ENCODE data around the gene PPP1CA.
A peak's percentile ranks its signal among the peaks of the same experiment; 100 is the strongest.

The PPP1CA gene

GRCh38 chr11:67366961-67367760, 34.5 kb downstream of the PPP1CA start:
- Histone ChIP-seq H3K4me3 (no peak overlapping the region), H3K9ac (ENCODE audit: insufficient read length) (no peak overlapping the region), H3K36me3 (ENCODE audit: insufficient read depth, low read length) (no peaks in the 10 kb centered on the region), H3K9me3 (ENCODE audit: low read depth, low read length) (no peaks in the 10 kb centered on the region), H3K27ac (no peak overlapping the region)
- no peak for DNase-seq (ENCODE audit: low read depth, low spot score)
- TF ChIP-seq POLR2AphosphoS5 (IDR thresholded peaks at IDR 0.05; ENCODE audit: borderline replicate concordance, low read depth, low read length) (no peak), FOXP2 (optimal IDR thresholded peaks at IDR 0.05; ENCODE audit: control extremely low read depth, extremely low read length, insufficient read depth) (no peak), EZH2 (IDR thresholded peaks at IDR 0.05) (no peak)

GRCh38 chr11:67366546-67366945, 35.1 kb downstream of the PPP1CA start:
- DNase-seq (ENCODE audit: low read depth, low spot score): no peak
- Histone ChIP-seq H3K9me3 (ENCODE audit: low read depth, low read length) (no peaks in the 10 kb centered on the region), H3K36me3 (ENCODE audit: insufficient read depth, low read length) (no peaks in the 10 kb centered on the region), H3K9ac (ENCODE audit: insufficient read length) (no peak overlapping the region), H3K4me3 (no peak overlapping the region), H3K27ac (no peak overlapping the region)
- no peak for TF ChIP-seq EZH2 (IDR thresholded peaks at IDR 0.05)
- no peak for TF ChIP-seq POLR2AphosphoS5 (IDR thresholded peaks at IDR 0.05; ENCODE audit: borderline replicate concordance, low read depth, low read length)
- TF ChIP-seq FOXP2 (optimal IDR thresholded peaks at IDR 0.05; ENCODE audit: control extremely low read depth, extremely low read length, insufficient read depth): no peak

DNA sequence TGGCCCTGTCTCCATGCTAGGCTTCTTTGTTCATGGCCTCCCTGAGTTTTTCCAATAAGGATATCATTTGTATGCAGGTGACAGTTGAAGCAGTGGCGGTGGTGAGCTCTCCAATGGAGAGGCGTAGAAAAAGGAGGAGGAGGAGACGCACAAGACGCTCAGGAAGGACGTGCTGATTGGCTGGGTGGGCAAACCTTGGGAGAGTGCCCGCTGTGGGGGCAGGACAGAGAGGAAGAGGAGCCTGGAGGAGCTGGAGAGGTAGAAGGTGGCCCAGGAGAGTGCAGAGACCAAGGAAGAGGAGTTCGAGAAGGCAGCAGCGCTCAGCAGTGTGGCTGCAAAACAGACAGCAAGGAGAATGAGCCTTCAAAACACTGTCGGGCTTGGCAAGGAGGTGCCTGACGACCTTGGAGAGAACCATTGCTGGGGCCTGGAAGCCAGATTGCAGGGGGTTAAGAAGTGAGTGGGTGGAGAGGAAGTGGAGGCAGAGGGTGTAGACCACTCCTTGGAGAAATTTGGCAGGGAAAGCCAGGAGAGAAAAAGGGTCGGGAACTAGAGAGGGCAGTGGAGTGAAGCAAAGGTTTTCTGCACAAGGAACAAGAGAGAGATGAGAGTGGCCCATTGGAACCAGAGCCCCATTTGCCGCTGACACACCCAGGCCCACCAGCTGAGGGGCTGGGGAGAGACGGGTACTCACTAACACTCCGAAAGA, 35.8 kb downstream of the PPP1CA start:
- H3K27ac ChIP-seq: no peak overlapping the region
- no peak for DNase-seq (ENCODE audit: low read depth, low spot score)
- H3K9me3 ChIP-seq (ENCODE audit: low read depth, low read length): no peaks in the 10 kb centered on the region
- no peaks in the 10 kb centered on the region for H3K36me3 ChIP-seq (ENCODE audit: insufficient read depth, low read length)
- H3K9ac ChIP-seq (ENCODE audit: insufficient read length): no peak overlapping the region
- TF ChIP-seq POLR2AphosphoS5 (IDR thresholded peaks at IDR 0.05; ENCODE audit: borderline replicate concordance, low read depth, low read length): peak; percentile 44; the same call in 1 of the 2 replicates
- TF ChIP-seq FOXP2 (optimal IDR thresholded peaks at IDR 0.05; ENCODE audit: control extremely low read depth, extremely low read length, insufficient read depth): no peak
- H3K4me3 ChIP-seq: no peak overlapping the region

GRCh38 chr11:67364783-67365722, 36.6 kb downstream of the PPP1CA start:
- H3K27ac ChIP-seq: no peak overlapping the region
- H3K36me3 ChIP-seq (ENCODE audit: insufficient read depth, low read length): no peaks in the 10 kb centered on the region
- no peaks in the 10 kb centered on the region for H3K9me3 ChIP-seq (ENCODE audit: low read depth, low read length)
- no peak for TF ChIP-seq FOXP2 (optimal IDR thresholded peaks at IDR 0.05; ENCODE audit: control extremely low read depth, extremely low read length, insufficient read depth)
- TF ChIP-seq EZH2 (IDR thresholded peaks at IDR 0.05): no peak
- TF ChIP-seq POLR2AphosphoS5 (IDR thresholded peaks at IDR 0.05; ENCODE audit: borderline replicate concordance, low read depth, low read length): no peak
- no peak overlapping the region for H3K9ac ChIP-seq (ENCODE audit: insufficient read length)
- no peak for DNase-seq (ENCODE audit: low read depth, low spot score)
- H3K4me3 ChIP-seq: no peak overlapping the region

GRCh38 chr11:67364169-67364568, 37.5 kb downstream of the PPP1CA start:
- Histone ChIP-seq H3K36me3 (ENCODE audit: insufficient read depth, low read length) (no peaks in the 10 kb centered on the region), H3K9ac (ENCODE audit: insufficient read length) (no peak overlapping the region), H3K27ac (no peak overlapping the region), H3K4me3 (no peak overlapping the region), H3K9me3 (ENCODE audit: low read depth, low read length) (no peaks in the 10 kb centered on the region)
- TF ChIP-seq FOXP2 (optimal IDR thresholded peaks at IDR 0.05; ENCODE audit: control extremely low read depth, extremely low read length, insufficient read depth) (no peak), EZH2 (IDR thresholded peaks at IDR 0.05) (no peak), POLR2AphosphoS5 (IDR thresholded peaks at IDR 0.05; ENCODE audit: borderline replicate concordance, low read depth, low read length) (no peak)
- DNase-seq (ENCODE audit: low read depth, low spot score): no peak

- TF ChIP-seq POLR2AphosphoS5 (IDR thresholded peaks at IDR 0.05; ENCODE audit: borderline replicate concordance, low read depth, low read length) (no peak), EZH2 (IDR thresholded peaks at IDR 0.05) (no peak), FOXP2 (optimal IDR thresholded peaks at IDR 0.05; ENCODE audit: control extremely low read depth, extremely low read length, insufficient read depth) (no peak)
- no peak for DNase-seq (ENCODE audit: low read depth, low spot score)
- H3K27ac ChIP-seq: no peak overlapping the region
- H3K9me3 ChIP-seq (ENCODE audit: low read depth, low read length): no peaks in the 10 kb centered on the region
- H3K4me3 ChIP-seq: no peak overlapping the region
- H3K36me3 ChIP-seq (ENCODE audit: insufficient read depth, low read length): no peaks in the 10 kb centered on the region
- H3K9ac ChIP-seq (ENCODE audit: insufficient read length): no peak overlapping the region
Observed at GRCh38 chr11:67357831-67358670, 43.6 kb downstream of the PPP1CA start.

GRCh38 chr11:67356864-67357561, 44.6 kb downstream of the PPP1CA start:
- no peaks in the 10 kb centered on the region for H3K9me3 ChIP-seq (ENCODE audit: low read depth, low read length)
- TF ChIP-seq POLR2AphosphoS5 (IDR thresholded peaks at IDR 0.05; ENCODE audit: borderline replicate concordance, low read depth, low read length): no peak
- TF ChIP-seq EZH2 (IDR thresholded peaks at IDR 0.05): no peak
- no peak for TF ChIP-seq FOXP2 (optimal IDR thresholded peaks at IDR 0.05; ENCODE audit: control extremely low read depth, extremely low read length, insufficient read depth)
- H3K9ac ChIP-seq (ENCODE audit: insufficient read length): no peak overlapping the region
- DNase-seq (ENCODE audit: low read depth, low spot score): no peak
- no peak overlapping the region for H3K27ac ChIP-seq
- H3K36me3 ChIP-seq (ENCODE audit: insufficient read depth, low read length): no peaks in the 10 kb centered on the region
- no peak overlapping the region for H3K4me3 ChIP-seq
